ENCODE data around the gene SZT2. TPM values are rescaled to one million over a fixed set of nuclear protein-coding genes. Genes with fewer than 3 reads are reported as not detected.

Gene SZT2
- total and polyA plus RNA-seq, 2 of the 13 experiments (the other 11 are each of a cell fraction or from before 2014, with no cell fraction given), result 8.0 to 8.8 TPM

DNA sequence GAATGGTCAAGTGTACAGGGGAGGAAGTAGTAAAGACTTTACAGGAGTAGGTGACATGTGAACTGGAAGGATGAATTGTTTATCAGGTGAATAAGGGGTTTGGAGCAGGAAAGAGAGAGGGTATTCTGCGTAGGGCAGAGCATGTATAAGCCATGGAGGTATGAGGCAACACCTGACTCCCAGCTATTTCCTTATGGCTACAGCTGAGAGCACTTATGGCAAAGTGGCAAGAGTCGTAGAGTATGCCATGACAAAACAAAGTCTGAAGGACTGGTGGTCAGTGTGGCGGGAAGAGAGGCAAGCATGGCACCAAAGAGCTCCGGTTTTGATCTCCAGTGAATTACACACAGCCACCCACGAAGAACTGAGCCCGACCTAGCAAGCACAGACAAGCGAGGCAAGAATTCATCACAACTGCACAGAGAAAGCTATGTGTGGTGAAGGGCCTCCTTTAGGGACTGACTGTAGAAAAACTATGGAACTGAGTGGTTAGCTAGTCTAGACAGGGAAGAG is 12.9 kb upstream of the SZT2 start:
- H3K79me2 ChIP-seq (ENCODE audit: insufficient read depth, low read length), result no peaks in the 10 kb centered on the region
- H3K9me3 ChIP-seq (ENCODE audit: low read length), result no peaks in the 10 kb centered on the region
- 96% methylated on average over 7 of the region's 7 CpGs for WGBS (ENCODE audit: low lambda C conversion rate)
- ChIA-PET POLR2A (interaction anchor here (1.3 to 1.5 kb wide), 2 partner anchors 10 to 12 kb away, joined by 3 read pairs; no protein-coding TSS in a partner anchor), CTCF (ENCODE audit: low intra/inter-chr PET ratio, low total read pairs) (no interaction called here)
- H2AFZ ChIP-seq (ENCODE audit: low read length), result no peak overlapping the region
- in situ Hi-C loops (cut with HindIII; ENCODE audit: extremely low pct_ligation_motif_present, low pct_unique_long_range_greater_than_20kb) (no loop called here), intact Hi-C loops (cut with micrococcal nuclease; ENCODE audit: unreplicated experiment) (no loop called here)
- FAIRE-seq (no peak), DNase-seq (ENCODE audit: low spot score) (no peak), ATAC-seq (no peak)
- peaks cover 3% of the 10 kb centered on the region for H3K4me1 ChIP-seq (ENCODE audit: insufficient read depth, low read length)
- no peak for TF ChIP-seq ZBTB42 (CRISPR knock-in tag; IDR thresholded peaks at IDR 0.05)
- TF ChIP-seq ZNF549 (CRISPR knock-in tag; IDR thresholded peaks at IDR 0.05), result no peak
- no peak for TF ChIP-seq U2AF2 (IDR thresholded peaks at IDR 0.05; ENCODE audit: low read depth, low read length)
- no peak for TF ChIP-seq TARDBP (CRISPR knock-in tag; IDR thresholded peaks at IDR 0.05)
- TF ChIP-seq IRF9 (CRISPR knock-in tag; IDR thresholded peaks at IDR 0.05; ENCODE audit: borderline replicate concordance), result no peak
- TF ChIP-seq ZNF501 (CRISPR knock-in tag; IDR thresholded peaks at IDR 0.05), result no peak
- TF ChIP-seq BHLHE40 (IDR thresholded peaks at IDR 0.05; ENCODE audit: low read length), result no peak
- no peak for TF ChIP-seq MBNL3 (CRISPR knock-in tag; conservative IDR thresholded peaks at IDR 0.05)
- no peak for TF ChIP-seq TP53 (CRISPR knock-in tag; conservative IDR thresholded peaks at IDR 0.05)
- TF ChIP-seq AGO1 (IDR thresholded peaks at IDR 0.05; ENCODE audit: low read depth, low read length, poor library complexity, severe bottlenecking), result no peak
- TF ChIP-seq ERF (CRISPR knock-in tag; IDR thresholded peaks at IDR 0.05), result no peak
- TF ChIP-seq ZNF788 (CRISPR knock-in tag; IDR thresholded peaks at IDR 0.05; ENCODE audit: borderline replicate concordance), result no peak
- TF ChIP-seq ZNF772 (CRISPR knock-in tag; IDR thresholded peaks at IDR 0.05), result no peak
- TF ChIP-seq ZNF792 (CRISPR knock-in tag; IDR thresholded peaks at IDR 0.05), result no peak
- TF ChIP-seq ELF4 (CRISPR knock-in tag; IDR thresholded peaks at IDR 0.05; ENCODE audit: borderline replicate concordance), result no peak
- no peak for TF ChIP-seq KLF9 (CRISPR knock-in tag; IDR thresholded peaks at IDR 0.05; ENCODE audit: low read depth)
- no peak for TF ChIP-seq ZNF3 (CRISPR knock-in tag; IDR thresholded peaks at IDR 0.05)
- TF ChIP-seq ZNF207 (IDR thresholded peaks at IDR 0.05; ENCODE audit: borderline replicate concordance), result no peak
- no peak for TF ChIP-seq SAP130 (CRISPR knock-in tag; IDR thresholded peaks at IDR 0.05; ENCODE audit: low read depth)
- no peaks in the 10 kb centered on the region for H3K27me3 ChIP-seq (ENCODE audit: control insufficient read depth in 1 of 2, insufficient read depth in 2 of 2, low read length in 2 of 2)
- no peak overlapping the region for H3K27ac ChIP-seq (ENCODE audit: extremely low read length, insufficient read depth, low read length)
- H3K4me2 ChIP-seq (ENCODE audit: low read depth, low read length), result no peak overlapping the region
- no peak overlapping the region for H3K4me3 ChIP-seq (replicated peaks in 1 of 3; ENCODE audit: insufficient read depth in 1 of 3, low read depth in 2 of 3, low read length in 3 of 3)
- H3K9ac ChIP-seq (ENCODE audit: insufficient read depth, low read depth, low read length), result no peak overlapping the region
- no TSS peak for BruUV-seq (replicated peaks)
- peaks cover 2 to 7% of the 10 kb centered on the region in 2 experiments; a peak in 2 of 5 replicates for H3K36me3 ChIP-seq (replicated peaks in 1 of 2; ENCODE audit: control insufficient read depth in 1 of 2, insufficient read depth in 2 of 2, low read length in 2 of 2)
- no peaks in the 10 kb centered on the region for H4K20me1 ChIP-seq (ENCODE audit: insufficient read depth, low read length)
